ENCODE data around the gene LZTS3.
"Not testable (repeated sequence)": the region's sequence is repeated elsewhere in the genome, so short reads cannot be mapped to it uniquely, and the experiment has no call there.

The LZTS3 gene

DNA sequence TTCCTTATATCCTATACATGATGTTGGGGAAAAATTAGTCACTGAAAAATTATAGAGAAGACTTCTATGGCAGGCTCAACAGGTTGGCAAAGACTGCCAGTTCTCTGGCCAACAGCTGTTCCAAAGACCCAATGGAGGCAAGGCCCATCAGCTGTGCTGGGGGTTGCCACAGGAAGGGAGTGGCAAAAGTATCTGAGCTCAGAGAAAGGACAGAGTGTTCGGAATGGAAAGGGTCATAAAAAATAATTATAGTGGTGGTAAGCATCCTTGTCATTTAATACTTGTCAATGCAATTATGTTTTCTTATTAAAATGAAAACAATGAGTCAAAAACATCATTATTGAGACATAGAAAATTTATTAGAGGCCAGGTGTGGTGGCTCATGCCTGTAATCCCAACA is 49.8 kb downstream of the LZTS3 start:
- no peak overlapping the region for H3K4me3 ChIP-seq (ENCODE audit: control insufficient read depth, low read depth, low read length)
- TF ChIP-seq, protein P1, sequence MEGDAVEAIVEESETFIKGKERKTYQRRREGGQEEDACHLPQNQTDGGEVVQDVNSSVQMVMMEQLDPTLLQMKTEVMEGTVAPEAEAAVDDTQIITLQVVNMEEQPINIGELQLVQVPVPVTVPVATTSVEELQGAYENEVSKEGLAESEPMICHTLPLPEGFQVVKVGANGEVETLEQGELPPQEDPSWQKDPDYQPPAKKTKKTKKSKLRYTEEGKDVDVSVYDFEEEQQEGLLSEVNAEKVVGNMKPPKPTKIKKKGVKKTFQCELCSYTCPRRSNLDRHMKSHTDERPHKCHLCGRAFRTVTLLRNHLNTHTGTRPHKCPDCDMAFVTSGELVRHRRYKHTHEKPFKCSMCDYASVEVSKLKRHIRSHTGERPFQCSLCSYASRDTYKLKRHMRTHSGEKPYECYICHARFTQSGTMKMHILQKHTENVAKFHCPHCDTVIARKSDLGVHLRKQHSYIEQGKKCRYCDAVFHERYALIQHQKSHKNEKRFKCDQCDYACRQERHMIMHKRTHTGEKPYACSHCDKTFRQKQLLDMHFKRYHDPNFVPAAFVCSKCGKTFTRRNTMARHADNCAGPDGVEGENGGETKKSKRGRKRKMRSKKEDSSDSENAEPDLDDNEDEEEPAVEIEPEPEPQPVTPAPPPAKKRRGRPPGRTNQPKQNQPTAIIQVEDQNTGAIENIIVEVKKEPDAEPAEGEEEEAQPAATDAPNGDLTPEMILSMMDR (IDR thresholded peaks at IDR 0.05; ENCODE audit: control insufficient read depth, insufficient read depth, low read depth, low read length, missing control alignments): no peak
- no peak for DNase-seq (ENCODE audit: low read depth)

DNA sequence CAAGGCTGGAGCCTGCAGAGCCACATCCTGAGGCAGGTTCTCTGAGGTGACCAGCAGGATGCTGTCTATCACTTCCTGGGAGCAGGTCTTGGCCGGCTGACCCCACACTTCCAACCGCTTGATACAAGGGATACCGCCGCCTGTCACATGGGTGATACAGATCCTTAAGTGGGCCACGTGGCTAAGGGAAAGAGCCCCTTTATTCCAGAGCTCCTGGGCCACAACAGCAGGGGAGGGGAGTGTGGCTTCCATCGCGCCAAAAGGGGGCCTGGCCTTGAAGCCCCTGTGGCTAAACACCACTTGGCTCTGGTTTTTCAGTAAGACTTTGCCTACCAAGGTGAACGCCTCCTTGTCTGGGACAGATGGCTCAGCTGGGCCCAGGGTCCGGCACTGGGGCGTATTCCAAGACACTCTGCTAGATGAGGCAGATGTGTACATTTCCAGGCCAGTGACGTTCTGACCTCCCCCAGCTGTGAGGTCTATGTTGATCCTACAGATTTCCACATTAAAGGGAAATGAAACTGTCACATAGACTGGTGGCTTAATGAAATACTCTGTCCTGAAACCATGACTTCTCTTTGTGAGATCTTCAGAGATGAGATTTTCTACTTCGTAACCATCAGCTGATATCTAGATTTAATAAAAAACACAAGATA is 51.3 kb downstream of the LZTS3 start:
- DNase-seq (ENCODE audit: low read depth): no peak
- H3K4me3 ChIP-seq (ENCODE audit: control insufficient read depth, low read depth, low read length): no peak overlapping the region
- TF ChIP-seq, protein P1 (IDR thresholded peaks at IDR 0.05; ENCODE audit: control insufficient read depth, insufficient read depth, low read depth, low read length, missing control alignments): no peak

DNA sequence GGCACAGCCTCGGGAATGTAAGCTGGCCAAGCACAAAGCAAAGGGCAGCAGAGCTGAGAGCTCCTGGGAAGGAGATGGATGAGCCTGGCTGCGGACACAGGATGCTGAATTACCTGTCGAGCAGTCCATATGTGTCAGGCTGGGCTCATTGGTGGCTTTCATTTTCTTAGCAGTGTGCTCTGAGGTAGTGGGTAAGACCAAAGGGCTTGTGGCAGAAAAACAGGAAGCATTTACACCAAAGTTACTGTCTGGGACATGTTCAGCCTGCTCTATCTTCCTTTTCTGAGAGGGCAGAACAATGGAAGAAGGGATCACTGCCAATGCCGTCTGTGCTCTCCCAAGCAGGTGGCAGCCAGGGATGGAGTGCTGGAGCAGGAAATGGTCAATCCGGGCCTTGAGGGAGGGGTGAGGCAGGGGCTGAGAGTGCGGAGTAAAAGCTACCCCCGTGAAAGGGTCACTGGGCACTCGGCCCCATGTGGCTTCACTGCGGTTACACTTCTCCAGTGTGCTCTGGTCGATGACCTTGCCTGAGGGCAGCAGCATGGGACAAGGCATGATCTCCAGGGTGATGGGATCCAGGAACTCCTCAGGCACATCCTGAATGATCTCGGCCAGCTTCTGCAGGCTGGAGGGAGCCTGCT is 52.0 kb downstream of the LZTS3 start:
- no peak overlapping the region for H3K4me3 ChIP-seq (ENCODE audit: control insufficient read depth, low read depth, low read length)
- no peak for DNase-seq (ENCODE audit: low read depth)
- TF ChIP-seq, protein P1 (IDR thresholded peaks at IDR 0.05; ENCODE audit: control insufficient read depth, insufficient read depth, low read depth, low read length, missing control alignments): no peak

DNA sequence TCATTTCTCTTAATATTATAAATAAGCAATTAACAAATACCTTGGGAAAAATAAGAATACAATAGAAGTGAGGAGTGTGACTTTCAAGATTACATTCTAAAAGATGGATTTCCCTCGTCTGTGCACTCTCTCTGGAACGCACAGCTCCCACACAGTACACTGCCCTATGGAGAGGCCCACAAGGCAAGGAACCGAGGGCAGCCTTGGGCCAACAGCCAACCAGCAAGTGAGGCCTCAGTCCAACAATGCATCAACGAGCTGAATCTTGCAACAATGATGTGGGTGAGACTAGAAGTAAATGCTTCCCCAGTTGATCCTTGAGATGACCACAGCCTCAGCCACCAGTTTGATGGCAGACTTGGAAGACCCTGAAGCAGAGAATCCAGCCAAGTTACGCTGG is 54.3 kb downstream of the LZTS3 start:
- no peak overlapping the region for H3K4me3 ChIP-seq (ENCODE audit: control insufficient read depth, low read depth, low read length)
- no peak for DNase-seq (ENCODE audit: low read depth)
- TF ChIP-seq, protein P1 (IDR thresholded peaks at IDR 0.05; ENCODE audit: control insufficient read depth, insufficient read depth, low read depth, low read length, missing control alignments): no peak

DNA sequence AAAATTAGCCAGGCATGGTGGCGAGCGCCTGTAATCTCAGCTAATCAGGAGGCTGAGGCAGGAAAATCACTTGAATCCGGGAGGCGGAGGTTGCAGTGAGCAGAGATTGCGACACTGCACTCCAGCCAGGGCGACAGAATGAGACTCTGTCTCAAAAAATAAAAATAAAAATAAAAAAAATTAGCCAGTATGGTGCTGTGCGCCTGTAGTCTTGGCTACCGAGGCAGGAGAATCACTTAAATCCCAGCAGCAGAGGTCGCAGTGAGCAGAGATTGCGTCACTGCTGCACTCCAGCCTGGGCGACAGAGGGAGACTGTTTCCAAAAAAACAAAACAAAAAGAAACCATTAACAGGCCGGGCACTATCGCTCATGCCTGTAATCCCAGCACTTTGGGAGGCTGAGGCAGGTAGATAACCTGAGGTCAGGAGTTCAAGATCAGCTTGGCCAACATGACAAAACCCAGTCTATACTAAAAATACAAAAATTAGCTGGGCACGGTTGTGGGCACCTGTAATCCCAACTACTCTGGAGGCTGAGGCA is 55.4 kb downstream of the LZTS3 start:
- TF ChIP-seq, protein P1 (IDR thresholded peaks at IDR 0.05; ENCODE audit: control insufficient read depth, insufficient read depth, low read depth, low read length, missing control alignments): peak; percentile 74
- peak; percentile 54 for DNase-seq (ENCODE audit: low read depth)
- not testable (repeated sequence) for H3K4me3 ChIP-seq (ENCODE audit: control insufficient read depth, low read depth, low read length)

DNA sequence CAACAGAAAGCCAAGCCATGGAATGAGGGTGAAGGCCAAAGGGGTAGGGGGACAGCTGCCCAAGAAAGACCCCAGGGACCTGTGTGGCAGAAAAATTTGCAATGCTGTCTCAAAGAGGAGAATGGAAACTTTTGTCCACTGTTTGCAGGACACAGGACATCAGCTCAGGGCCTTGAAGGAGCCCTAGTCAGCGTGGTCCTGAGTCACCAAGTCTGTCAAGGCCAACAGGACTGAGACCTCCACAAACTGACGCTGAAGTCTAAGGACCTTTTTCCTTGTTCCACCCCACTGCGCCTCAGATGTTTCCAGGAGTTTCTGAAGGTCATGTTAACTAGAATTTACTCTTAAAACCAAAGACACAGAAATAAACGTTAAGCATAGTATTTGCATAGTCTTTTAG is 57.0 kb downstream of the LZTS3 start:
- TF ChIP-seq, protein P1 (IDR thresholded peaks at IDR 0.05; ENCODE audit: control insufficient read depth, insufficient read depth, low read depth, low read length, missing control alignments): no peak

More for the DNA sequence above, 57.0 kb downstream of the LZTS3 start:
- no peak overlapping the region for H3K4me3 ChIP-seq (ENCODE audit: control insufficient read depth, low read depth, low read length)
- DNase-seq (ENCODE audit: low read depth): no peak

Measured in AG09309 (cell line).